ENCODE data around the gene METTL5.
"Not testable (repeated sequence)": the region's sequence is repeated elsewhere in the genome, so short reads cannot be mapped to it uniquely, and the experiment has no call there.

Gene METTL5

GRCh38 chr2:169853041-169853668 is 28.4 kb upstream of the METTL5 start:
- no peak for TF ChIP-seq SPI1 (IDR thresholded peaks at IDR 0.05; ENCODE audit: low read depth, low read length)
- TF ChIP-seq POU2F2 (IDR thresholded peaks at IDR 0.05; ENCODE audit: low read depth, low read length): no peak
- no peak for TF ChIP-seq POLR2AphosphoS5 (IDR thresholded peaks at IDR 0.05; ENCODE audit: low read depth, low read length)
- no peak for TF ChIP-seq TAF1 (IDR thresholded peaks at IDR 0.05; ENCODE audit: low read depth, low read length)
- no peak for TF ChIP-seq POLR2A (IDR thresholded peaks at IDR 0.05; ENCODE audit: low read depth, low read length)
- no peak for TF ChIP-seq PAX5 (IDR thresholded peaks at IDR 0.05; ENCODE audit: insufficient read depth, low read length, severe bottlenecking)
- FAIRE-seq: no peak
- DNase-seq (ENCODE audit: insufficient read length, low spot score): no peak

- DNase-seq (ENCODE audit: insufficient read length, low spot score) (no peak), FAIRE-seq (no peak)
- TF ChIP-seq PAX5 (IDR thresholded peaks at IDR 0.05; ENCODE audit: insufficient read depth, low read length, severe bottlenecking): no peak
- TF ChIP-seq TAF1 (IDR thresholded peaks at IDR 0.05; ENCODE audit: low read depth, low read length): no peak
- TF ChIP-seq POLR2A (IDR thresholded peaks at IDR 0.05; ENCODE audit: low read depth, low read length): no peak
- TF ChIP-seq SPI1 (IDR thresholded peaks at IDR 0.05; ENCODE audit: low read depth, low read length): no peak
- TF ChIP-seq POLR2AphosphoS5 (IDR thresholded peaks at IDR 0.05; ENCODE audit: low read depth, low read length): no peak
- no peak for TF ChIP-seq POU2F2 (IDR thresholded peaks at IDR 0.05; ENCODE audit: low read depth, low read length)
These were observed 25.0 kb upstream of the METTL5 start for GRCh38 chr2:169849710-169850109.

GRCh38 chr2:169848959-169849693 is 24.4 kb upstream of the METTL5 start:
- not testable (repeated sequence) for DNase-seq (ENCODE audit: insufficient read length, low spot score); FAIRE-seq

GRCh38 chr2:169845016-169845415 is 20.3 kb upstream of the METTL5 start:
- FAIRE-seq (no peak), DNase-seq (ENCODE audit: insufficient read length, low spot score) (no peak)
- TF ChIP-seq POU2F2 (IDR thresholded peaks at IDR 0.05; ENCODE audit: low read depth, low read length) (no peak), SPI1 (IDR thresholded peaks at IDR 0.05; ENCODE audit: low read depth, low read length) (no peak), PAX5 (IDR thresholded peaks at IDR 0.05; ENCODE audit: insufficient read depth, low read length, severe bottlenecking) (no peak), POLR2A (IDR thresholded peaks at IDR 0.05; ENCODE audit: low read depth, low read length) (no peak), POLR2AphosphoS5 (IDR thresholded peaks at IDR 0.05; ENCODE audit: low read depth, low read length) (no peak), TAF1 (IDR thresholded peaks at IDR 0.05; ENCODE audit: low read depth, low read length) (no peak)

- not testable (repeated sequence) for FAIRE-seq; DNase-seq (ENCODE audit: insufficient read length, low spot score)
These were observed 16.9 kb upstream of the METTL5 start for GRCh38 chr2:169841625-169842024.

- DNase-seq (ENCODE audit: insufficient read length, low spot score) (no peak), FAIRE-seq (no peak)
- TF ChIP-seq SPI1 (IDR thresholded peaks at IDR 0.05; ENCODE audit: low read depth, low read length): no peak
These were observed 16.0 kb upstream of the METTL5 start for GRCh38 chr2:169840747-169841142.

GRCh38 chr2:169839954-169840746 is 15.4 kb upstream of the METTL5 start:
- FAIRE-seq (no peak), DNase-seq (ENCODE audit: insufficient read length, low spot score) (no peak)
- TF ChIP-seq PAX5 (IDR thresholded peaks at IDR 0.05; ENCODE audit: insufficient read depth, low read length, severe bottlenecking) (no peak), POLR2A (IDR thresholded peaks at IDR 0.05; ENCODE audit: low read depth, low read length) (no peak), POU2F2 (IDR thresholded peaks at IDR 0.05; ENCODE audit: low read depth, low read length) (no peak), SPI1 (IDR thresholded peaks at IDR 0.05; ENCODE audit: low read depth, low read length) (no peak), POLR2AphosphoS5 (IDR thresholded peaks at IDR 0.05; ENCODE audit: low read depth, low read length) (no peak), TAF1 (IDR thresholded peaks at IDR 0.05; ENCODE audit: low read depth, low read length) (no peak)

GRCh38 chr2:169838743-169839489 is 14.2 kb upstream of the METTL5 start:
- TF ChIP-seq PAX5 (IDR thresholded peaks at IDR 0.05; ENCODE audit: insufficient read depth, low read length, severe bottlenecking) (no peak), TAF1 (IDR thresholded peaks at IDR 0.05; ENCODE audit: low read depth, low read length) (no peak), POU2F2 (IDR thresholded peaks at IDR 0.05; ENCODE audit: low read depth, low read length) (no peak), SPI1 (IDR thresholded peaks at IDR 0.05; ENCODE audit: low read depth, low read length) (no peak), POLR2A (IDR thresholded peaks at IDR 0.05; ENCODE audit: low read depth, low read length) (no peak), POLR2AphosphoS5 (IDR thresholded peaks at IDR 0.05; ENCODE audit: low read depth, low read length) (no peak)
- FAIRE-seq (no peak), DNase-seq (ENCODE audit: insufficient read length, low spot score) (no peak)

GRCh38 chr2:169834401-169834800 is 9.7 kb upstream of the METTL5 start:
- DNase-seq (ENCODE audit: insufficient read length, low spot score) (no peak), FAIRE-seq (no peak)
- TF ChIP-seq PAX5 (IDR thresholded peaks at IDR 0.05; ENCODE audit: insufficient read depth, low read length, severe bottlenecking) (no peak), POU2F2 (IDR thresholded peaks at IDR 0.05; ENCODE audit: low read depth, low read length) (no peak), SPI1 (IDR thresholded peaks at IDR 0.05; ENCODE audit: low read depth, low read length) (no peak), TAF1 (IDR thresholded peaks at IDR 0.05; ENCODE audit: low read depth, low read length) (no peak), POLR2A (IDR thresholded peaks at IDR 0.05; ENCODE audit: low read depth, low read length) (no peak)
